DMS 273 (cell line): ENCODE measurements around the gene ELMO3.

Experiments
- DNase-seq: peaks from one replicate; lab custom pipeline; 2025; ENCODE audit not compliant: unreplicated experiment; lab: John Stamatoyannopoulos, UW

Gene ELMO3

DNA sequence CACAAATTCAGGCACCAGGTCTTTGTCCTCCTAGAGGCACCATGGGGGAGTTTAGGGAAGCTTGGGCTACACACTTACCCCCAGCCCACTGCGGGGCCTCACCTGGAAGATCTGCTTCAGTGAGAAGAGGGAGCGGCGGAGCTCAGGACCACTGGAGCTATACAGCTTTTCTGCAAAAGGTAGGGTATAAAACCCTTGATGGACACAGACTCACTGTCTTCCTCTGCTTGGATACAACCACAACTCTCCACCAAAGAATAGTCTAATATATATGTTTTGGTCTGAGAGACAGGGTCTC, 39.3 kb downstream of the ELMO3 start:
- no peak for DNase-seq

DNA sequence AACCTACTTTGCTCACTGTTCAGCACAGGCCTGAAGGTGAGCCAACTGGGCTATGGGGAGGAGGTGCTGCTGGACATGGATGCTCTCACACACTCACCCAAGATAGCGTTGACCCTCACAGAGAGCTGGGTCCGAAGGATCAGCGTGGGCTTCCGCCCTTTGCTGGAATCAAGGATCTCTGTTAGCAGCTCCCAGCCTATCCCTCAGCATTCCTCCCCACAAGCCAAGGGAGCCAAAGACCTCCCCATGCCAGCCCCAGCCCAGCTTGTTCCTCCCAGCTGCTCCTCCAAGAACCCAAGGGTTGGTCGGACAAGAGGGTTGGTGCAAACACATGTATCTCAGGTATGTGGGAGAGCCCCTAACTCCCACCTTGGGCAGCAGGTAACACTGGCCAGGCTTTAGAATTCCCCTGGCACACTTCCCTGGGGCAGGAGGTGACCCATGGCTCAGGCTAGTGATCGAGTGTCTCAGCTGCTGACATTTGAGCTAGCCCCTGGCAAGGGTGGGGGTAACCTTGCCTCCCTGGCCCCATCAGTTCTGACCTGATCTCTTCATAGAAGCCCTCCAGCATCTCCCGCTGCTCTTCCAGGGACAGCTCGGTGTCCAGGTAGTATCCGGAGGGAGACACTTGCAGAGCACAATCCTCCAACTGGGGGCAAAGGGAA, 40.0 kb downstream of the ELMO3 start:
- DNase-seq = no peak

- no peak for DNase-seq
Observed at GRCh38 chr16:67240506-67240905, 41.6 kb downstream of the ELMO3 start.

DNA sequence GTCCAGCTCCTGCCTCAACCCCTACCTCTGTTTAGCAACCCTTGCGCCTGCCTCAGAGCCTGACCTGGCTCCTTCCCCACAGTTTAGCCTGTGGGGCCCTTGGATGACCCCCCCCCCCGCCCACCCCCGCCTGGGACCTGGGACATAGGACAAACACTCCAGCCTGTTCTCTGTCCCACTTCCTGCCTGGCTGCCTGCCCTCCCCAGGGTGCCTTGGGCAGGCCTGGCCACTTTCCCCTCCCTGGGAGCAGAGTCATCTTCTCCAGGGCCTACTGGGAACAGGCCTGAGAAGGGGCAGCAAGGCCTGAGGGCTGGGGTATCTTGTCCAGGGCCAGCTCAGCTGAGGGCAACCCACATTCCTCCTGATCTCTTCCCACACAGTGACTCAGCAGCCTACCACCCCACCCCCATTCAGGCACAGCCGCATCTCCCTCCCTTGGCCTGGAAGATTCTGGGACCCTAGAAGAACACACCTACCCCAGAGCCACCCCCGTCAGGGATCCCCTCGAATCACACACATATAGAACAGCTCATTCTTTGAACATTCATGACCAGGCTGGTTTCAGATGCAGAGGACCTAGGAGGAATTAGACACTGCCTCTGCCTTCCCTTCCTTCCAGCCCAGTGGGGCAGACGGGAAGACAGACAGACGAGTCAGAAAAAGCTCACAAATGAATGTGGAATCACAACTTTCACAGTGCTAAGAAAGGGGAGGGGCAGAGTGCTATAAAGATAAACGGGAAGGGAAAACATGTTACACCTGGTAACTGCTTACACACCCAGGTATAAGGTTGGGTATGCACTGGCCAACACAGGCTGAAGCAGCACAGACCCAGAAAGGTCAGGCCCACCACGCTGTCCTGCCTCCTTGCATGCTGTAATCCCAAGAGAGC, 42.3 kb downstream of the ELMO3 start:
- DNase-seq = no peak

- DNase-seq = no peak
Observed at GRCh38 chr16:67242138-67242730, 43.3 kb downstream of the ELMO3 start.

DNA sequence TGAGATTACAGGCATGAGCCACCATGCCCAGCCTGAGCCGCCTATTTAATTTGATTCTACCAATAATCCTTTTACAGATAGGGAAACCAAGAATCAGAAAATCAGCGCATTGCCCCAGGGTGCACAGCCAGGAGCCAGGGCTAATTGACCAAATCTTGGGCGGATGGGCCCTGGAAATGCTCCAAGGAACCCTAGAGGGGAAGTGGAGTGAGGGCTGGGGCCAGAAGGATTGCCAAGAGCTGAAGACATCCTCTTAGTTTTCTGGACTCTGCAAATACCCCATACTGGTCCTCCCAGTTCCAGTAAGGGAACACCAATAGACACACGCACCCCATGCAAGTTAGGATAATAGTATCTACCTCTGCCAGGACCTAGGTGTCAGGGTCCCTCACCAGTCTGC, 44.5 kb downstream of the ELMO3 start:
- DNase-seq = no peak

- DNase-seq = no peak
Observed at GRCh38 chr16:67244387-67245185, 45.7 kb downstream of the ELMO3 start.

DNA sequence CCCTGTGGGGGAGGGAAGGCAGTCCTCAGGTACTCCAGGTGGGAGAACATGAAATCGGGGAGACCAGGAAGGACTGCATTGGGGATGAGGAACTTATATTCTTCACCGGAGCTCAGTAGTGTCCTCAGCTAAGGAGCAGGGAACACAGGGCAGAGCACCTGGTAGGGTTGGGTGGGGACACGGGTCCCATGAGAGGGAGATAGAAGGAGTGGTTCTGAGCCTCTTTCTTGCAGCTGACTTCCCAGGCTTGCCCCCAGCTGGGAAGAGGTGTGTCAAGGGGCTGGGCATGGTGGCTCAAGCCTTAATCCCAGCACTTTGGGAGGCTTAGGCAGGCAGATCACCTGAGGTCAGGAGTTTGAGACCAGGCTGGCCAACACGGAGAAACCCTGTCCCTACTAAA, 46.3 kb downstream of the ELMO3 start:
- DNase-seq = no peak

DNA sequence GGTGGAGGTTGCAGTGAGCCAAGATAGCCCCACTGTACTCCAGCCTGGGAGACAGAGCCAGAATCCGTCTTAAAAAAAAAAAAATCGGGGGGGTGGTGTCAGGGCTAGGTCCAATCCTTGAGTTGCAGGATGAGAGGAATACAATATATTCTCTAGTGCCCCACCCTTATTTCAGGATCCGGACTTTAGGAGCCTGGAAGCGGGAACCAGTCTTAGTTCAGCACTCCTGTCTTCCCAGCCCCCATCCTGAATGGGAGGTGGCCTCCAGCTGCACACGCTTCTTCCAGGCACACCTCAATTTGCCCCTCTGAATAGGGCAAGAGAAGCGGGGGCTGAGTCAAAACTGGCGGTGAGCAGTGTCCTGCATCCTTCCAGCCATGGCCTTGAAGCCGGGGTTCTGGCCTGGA, 46.7 kb downstream of the ELMO3 start:
- DNase-seq = no peak

DNA sequence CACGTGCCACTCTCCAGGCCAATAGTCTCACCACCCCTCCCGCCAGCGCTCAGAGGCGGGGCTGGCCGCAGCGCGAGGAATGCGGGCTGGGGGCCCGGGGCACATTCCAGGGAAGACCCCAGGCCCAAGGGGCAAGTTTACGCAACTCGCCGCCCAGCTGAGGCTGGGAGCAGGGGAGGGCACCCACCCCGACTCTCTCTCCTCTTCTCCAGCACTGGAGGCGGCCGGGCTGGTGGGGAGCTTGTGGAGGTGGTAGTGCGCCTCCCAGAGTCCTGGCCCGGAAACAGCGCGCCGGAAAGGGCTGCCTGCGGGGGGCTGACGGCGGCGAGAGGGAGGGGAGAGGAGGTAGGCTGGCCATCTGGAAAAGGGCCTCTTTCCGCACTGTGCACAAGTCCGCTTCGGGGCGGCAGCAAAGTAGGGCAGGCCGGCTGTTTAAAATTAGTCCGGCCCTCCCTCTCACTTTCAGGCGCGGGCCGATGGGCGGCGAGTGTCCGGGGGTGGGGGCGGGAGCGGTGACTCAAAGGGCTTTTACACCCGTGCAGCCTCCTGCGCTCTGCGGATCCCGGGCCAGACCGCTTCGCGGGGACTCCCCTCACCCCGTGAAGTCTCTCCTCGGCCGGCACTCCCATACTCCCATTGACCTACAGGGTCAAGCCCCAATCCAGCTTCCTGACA, 47.3 kb downstream of the ELMO3 start:
- peak; percentile 92 for DNase-seq

GRCh38 chr16:67246756-67247191, 47.8 kb downstream of the ELMO3 start:
- peak; percentile 63 for DNase-seq

- peak; percentile 98 for DNase-seq
Observed at GRCh38 chr16:67247192-67248072, 48.5 kb downstream of the ELMO3 start, which contains the start of gene FHOD1. FHOD1 (minus strand) TSS chr16:67247481; CDS start chr16:67247410, 71 bp downstream.

DNA sequence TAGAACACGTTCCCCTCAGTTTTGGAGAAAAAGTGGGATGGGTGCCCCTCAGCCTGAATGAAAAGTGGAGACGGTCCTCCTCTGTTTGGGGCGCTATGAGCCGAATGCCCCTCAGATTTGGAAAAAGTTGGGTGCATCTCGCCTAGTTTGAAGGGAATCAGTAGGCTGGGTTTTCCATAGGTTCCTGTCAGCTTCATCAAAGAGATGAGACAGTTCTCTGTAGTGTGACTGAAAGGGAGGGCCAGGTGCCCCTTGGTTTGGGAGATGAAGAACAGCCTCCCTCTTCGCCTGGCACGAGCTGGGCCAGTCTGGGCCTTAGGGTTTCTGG, 49.1 kb downstream of the ELMO3 start:
- no peak for DNase-seq

- DNase-seq = peak; percentile 55
Observed at GRCh38 chr16:67248401-67249177, 49.7 kb downstream of the ELMO3 start, which contains the start of gene SLC9A5. SLC9A5 (plus strand) TSS chr16:67248979; CDS start chr16:67249015, 36 bp downstream.

DNA sequence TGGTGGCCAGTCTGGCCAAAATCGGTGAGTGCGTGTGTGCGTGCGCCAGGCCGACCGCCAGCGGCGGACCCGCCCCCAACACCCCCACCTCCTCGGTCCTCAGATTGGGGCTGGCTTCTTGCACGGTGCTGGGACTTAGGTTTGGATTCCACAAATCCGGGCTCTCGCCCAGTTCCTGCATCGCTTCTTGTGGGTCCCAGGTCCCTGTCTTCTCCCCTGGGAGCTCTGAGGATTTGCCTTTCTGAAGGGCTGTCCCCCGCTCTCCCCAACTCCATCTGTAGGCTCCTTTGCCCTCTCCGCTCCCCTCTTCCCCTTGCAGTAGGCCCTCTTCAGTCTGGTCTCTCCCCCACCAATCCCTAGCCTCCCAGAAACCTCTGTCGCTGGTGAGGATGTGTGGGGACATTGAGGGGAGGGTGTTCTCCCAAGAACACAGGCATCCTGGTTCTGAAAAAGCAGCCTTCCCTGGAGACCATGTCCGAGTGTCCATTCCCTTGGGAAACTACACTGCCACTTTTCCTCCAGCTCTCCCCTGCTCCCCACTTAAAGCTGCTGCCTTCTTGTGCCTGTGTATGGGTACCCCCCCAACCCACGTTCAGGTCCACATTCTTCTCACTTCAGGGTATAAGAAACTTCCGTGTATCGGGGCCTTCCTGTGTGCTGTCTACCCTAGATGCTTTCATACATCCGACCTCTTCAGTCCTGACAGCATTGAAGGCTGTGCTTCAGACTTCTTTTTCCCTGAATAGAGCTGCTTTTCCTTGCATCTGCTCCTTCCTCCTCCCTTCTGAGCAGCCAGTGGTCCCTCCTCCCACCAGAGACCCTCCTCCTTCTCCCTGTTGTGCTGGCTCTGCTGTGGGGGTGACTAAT, 50.5 kb downstream of the ELMO3 start:
- DNase-seq = peak; percentile 55

DNA sequence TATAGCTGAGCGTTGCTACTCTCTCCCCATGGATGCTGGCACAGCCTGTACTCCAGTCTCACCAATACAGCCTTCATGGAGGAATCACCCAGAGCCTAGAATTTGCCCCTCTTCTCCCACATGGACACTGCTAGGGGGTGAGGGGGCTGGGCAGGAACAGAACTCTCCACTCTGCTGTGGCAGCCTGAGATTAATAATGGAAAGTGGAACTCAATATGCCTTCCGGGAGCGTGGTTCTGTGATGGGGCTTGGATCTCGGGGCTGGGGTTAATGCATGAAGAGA, 51.1 kb downstream of the ELMO3 start:
- no peak for DNase-seq

DNA sequence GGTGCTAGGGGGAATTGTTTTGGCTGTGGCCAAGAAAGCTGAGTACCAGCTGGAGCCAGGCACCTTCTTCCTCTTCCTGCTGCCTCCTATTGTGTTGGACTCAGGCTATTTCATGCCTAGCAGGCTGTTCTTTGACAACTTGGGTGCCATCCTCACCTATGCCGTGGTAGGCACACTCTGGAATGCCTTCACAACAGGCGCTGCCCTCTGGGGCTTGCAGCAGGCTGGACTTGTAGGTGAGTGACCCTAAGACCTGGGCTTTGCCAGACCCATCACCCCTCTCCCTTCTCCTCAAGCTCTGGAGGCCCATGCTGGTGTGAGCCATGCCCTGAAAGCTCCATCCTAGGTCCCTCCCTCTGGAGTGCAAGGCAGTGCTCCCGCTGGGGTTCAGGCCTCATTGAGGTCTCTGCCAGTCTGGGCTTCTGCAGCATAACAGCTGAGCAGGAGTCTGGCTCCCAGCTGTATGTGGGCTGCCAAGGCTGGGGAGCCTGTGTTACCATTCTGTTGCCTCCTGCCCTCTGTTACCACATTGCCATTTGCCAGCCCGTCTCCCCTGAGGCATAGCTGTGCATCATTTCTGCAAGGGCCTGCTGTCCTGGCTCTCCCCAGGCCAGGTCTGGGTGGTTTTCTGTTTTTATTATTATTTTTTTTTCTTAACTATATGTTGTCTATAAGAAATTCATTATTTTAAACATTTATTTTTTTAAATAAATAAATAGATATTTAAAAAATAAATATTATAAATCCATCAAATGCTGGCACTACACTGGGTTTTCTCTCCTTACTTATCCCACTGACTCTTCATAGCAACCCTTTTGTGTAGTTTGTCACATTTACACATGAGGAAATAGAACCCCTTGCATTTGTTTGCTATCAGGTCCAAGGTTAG, 53.9 kb downstream of the ELMO3 start:
- DNase-seq = peak; percentile 87
